ENCODE data around the gene DHRS7B. TPM values are rescaled to one million over a fixed set of nuclear protein-coding genes. Genes with fewer than 3 reads are reported as not detected.
"Not testable (repeated sequence)": the region's sequence is repeated elsewhere in the genome, so short reads cannot be mapped to it uniquely, and the experiment has no call there.

Gene DHRS7B
- total RNA-seq, 2 experiments from 2014 or later: 14.1 to 14.7 TPM

GRCh38 chr17:21119247-21119918 is 7.4 kb upstream of the DHRS7B start:
- no peak overlapping the region for H3K4me3 Mint-ChIP-seq

GRCh38 chr17:21119919-21120249 is 6.9 kb upstream of the DHRS7B start:
- Mint-ChIP-seq H3K9me3 (no peaks in the 10 kb centered on the region), H3K4me3 (no peak overlapping the region), H3K27me3 (peaks cover 7% of the 10 kb centered on the region), H3K36me3 (ENCODE audit: low read depth) (no peaks in the 10 kb centered on the region), H3K27ac (no peak overlapping the region), H3K4me1 (peaks cover 15% of the 10 kb centered on the region)
- ChIA-PET CTCF (interaction anchor here (0.6 to 1.5 kb wide), 8 partner anchors 9 to 177 kb away, joined by 3 to 9 read pairs (median 4); partner anchors contain the start of gene TMEM11), POLR2A (no interaction called here)
- DNase-seq: no peak

More at GRCh38 chr17:21119247-21119918, 7.4 kb upstream of the DHRS7B start:
- H3K9me3 Mint-ChIP-seq: no peaks in the 10 kb centered on the region
- H3K36me3 Mint-ChIP-seq (ENCODE audit: low read depth): no peaks in the 10 kb centered on the region
- ChIA-PET POLR2A (no interaction called here), CTCF (interaction anchor here (0.6 to 1.5 kb wide), 9 partner anchors 9 to 392 kb away, joined by 3 to 9 read pairs (median 3); partner anchors contain the start of gene TMEM11)
- no peak overlapping the region for H3K27ac Mint-ChIP-seq
- peak; percentile 77 for DNase-seq
- H3K27me3 Mint-ChIP-seq: peaks cover 7% of the 10 kb centered on the region
- peaks cover 10% of the 10 kb centered on the region for H3K4me1 Mint-ChIP-seq

GRCh38 chr17:21124086-21124485 is 2.7 kb upstream of the DHRS7B start:
- ChIA-PET POLR2A (interaction anchor here (0.5 kb wide), 1 partner anchor 81 kb away, joined by 3 read pairs; no protein-coding TSS in a partner anchor), CTCF (no interaction called here)
- Mint-ChIP-seq H3K27me3 (peaks cover 3% of the 10 kb centered on the region), H3K4me1 (peaks cover 46% of the 10 kb centered on the region), H3K4me3 (no peak overlapping the region), H3K27ac (peak overlapping the region; percentile 6), H3K36me3 (ENCODE audit: low read depth) (peaks cover 3% of the 10 kb centered on the region), H3K9me3 (no peaks in the 10 kb centered on the region)
- no peak for DNase-seq

- H3K27ac Mint-ChIP-seq; DNase-seq; H3K36me3 Mint-ChIP-seq (ENCODE audit: low read depth); H3K9me3 Mint-ChIP-seq; H3K27me3 Mint-ChIP-seq; POLR2A ChIA-PET; H3K4me3 Mint-ChIP-seq; CTCF ChIA-PET: not testable (repeated sequence)
- peaks cover 46% of the 10 kb centered on the region for H3K4me1 Mint-ChIP-seq
These were observed 2.2 kb upstream of the DHRS7B start for GRCh38 chr17:21124517-21124916.

- Mint-ChIP-seq H3K9me3 (no peaks in the 10 kb centered on the region), H3K27ac (peak overlapping the region; percentile 95), H3K4me3 (peak overlapping the region; percentile 95), H3K36me3 (ENCODE audit: low read depth) (peaks cover 3% of the 10 kb centered on the region), H3K4me1 (peaks cover 43% of the 10 kb centered on the region), H3K27me3 (no peaks in the 10 kb centered on the region)
- DNase-seq: peak; percentile 76
- CTCF ChIA-PET: no interaction called here
- POLR2A ChIA-PET: no interaction called here
These were observed 902 bp upstream of the DHRS7B start for GRCh38 chr17:21125862-21126261.

- DNase-seq: no peak
- H3K27me3 Mint-ChIP-seq: no peaks in the 10 kb centered on the region
- peaks cover 43% of the 10 kb centered on the region for H3K4me1 Mint-ChIP-seq
- H3K4me3 Mint-ChIP-seq: peak overlapping the region; percentile 95
- H3K36me3 Mint-ChIP-seq (ENCODE audit: low read depth): peaks cover 7% of the 10 kb centered on the region
- peak overlapping the region; percentile 95 for H3K27ac Mint-ChIP-seq
- ChIA-PET CTCF (interaction anchor here (0.6 to 1.4 kb wide), 2 partner anchors 12 to 60 kb away, joined by 3 read pairs; no protein-coding TSS in a partner anchor), POLR2A (no interaction called here)
- H3K9me3 Mint-ChIP-seq: no peaks in the 10 kb centered on the region
These were observed 829 bp downstream of the DHRS7B start for GRCh38 chr17:21127509-21128077.

GRCh38 chr17:21129023-21129681 is 2.4 kb downstream of the DHRS7B start:
- POLR2A ChIA-PET: interaction anchor here (0.6 kb wide), 1 partner anchor 162 kb away, joined by 3 read pairs; no protein-coding TSS in a partner anchor
- Mint-ChIP-seq H3K27me3 (no peaks in the 10 kb centered on the region), H3K9me3 (peaks cover 9% of the 10 kb centered on the region), H3K36me3 (ENCODE audit: low read depth) (peaks cover 12% of the 10 kb centered on the region), H3K4me1 (peaks cover 43% of the 10 kb centered on the region), H3K4me3 (peak overlapping the region; percentile 26), H3K27ac (no peak overlapping the region)
- no peak for DNase-seq
- CTCF ChIA-PET: interaction anchor here (1.0 to 1.2 kb wide), 4 partner anchors 10 to 86 kb away, joined by 3 to 4 read pairs (median 4); no protein-coding TSS in a partner anchor

- peaks cover 18% of the 10 kb centered on the region for H3K36me3 Mint-ChIP-seq (ENCODE audit: low read depth)
- CTCF ChIA-PET: no interaction called here
These were observed 4.4 kb downstream of the DHRS7B start for GRCh38 chr17:21131137-21131536.

GRCh38 chr17:21132428-21132827 is 5.7 kb downstream of the DHRS7B start:
- no peaks in the 10 kb centered on the region for H3K27me3 Mint-ChIP-seq
- CTCF ChIA-PET: interaction anchor here (1.3 kb wide), 1 partner anchor 10 kb away, joined by 4 read pairs; no protein-coding TSS in a partner anchor
- H3K36me3 Mint-ChIP-seq (ENCODE audit: low read depth): peaks cover 18% of the 10 kb centered on the region
- H3K9me3 Mint-ChIP-seq: peaks cover 20% of the 10 kb centered on the region
- peaks cover 15% of the 10 kb centered on the region for H3K4me1 Mint-ChIP-seq
- H3K27ac Mint-ChIP-seq: no peak overlapping the region
- H3K4me3 Mint-ChIP-seq: no peak overlapping the region
- DNase-seq: no peak
- POLR2A ChIA-PET: no interaction called here

More at GRCh38 chr17:21131137-21131536, 4.4 kb downstream of the DHRS7B start:
- H3K9me3 Mint-ChIP-seq: peaks cover 20% of the 10 kb centered on the region
- H3K27me3 Mint-ChIP-seq: no peaks in the 10 kb centered on the region
- H3K4me3 Mint-ChIP-seq: no peak overlapping the region
- peaks cover 24% of the 10 kb centered on the region for H3K4me1 Mint-ChIP-seq
- POLR2A ChIA-PET: no interaction called here
- no peak for DNase-seq
- no peak overlapping the region for H3K27ac Mint-ChIP-seq

GRCh38 chr17:21134559-21134958 is 7.8 kb downstream of the DHRS7B start:
- peaks cover 23% of the 10 kb centered on the region for H3K36me3 Mint-ChIP-seq (ENCODE audit: low read depth)
- no peak overlapping the region for H3K27ac Mint-ChIP-seq
- H3K4me1 Mint-ChIP-seq: peaks cover 3% of the 10 kb centered on the region
- H3K9me3 Mint-ChIP-seq: peaks cover 25% of the 10 kb centered on the region
- ChIA-PET POLR2A (no interaction called here), CTCF (no interaction called here)
- DNase-seq: no peak
- no peak overlapping the region for H3K4me3 Mint-ChIP-seq
- H3K27me3 Mint-ChIP-seq: no peaks in the 10 kb centered on the region

GRCh38 chr17:21140911-21141310 is 14.1 kb downstream of the DHRS7B start:
- Mint-ChIP-seq H3K27ac (no peak overlapping the region), H3K4me3 (no peak overlapping the region), H3K27me3 (no peaks in the 10 kb centered on the region), H3K36me3 (ENCODE audit: low read depth) (peaks cover 14% of the 10 kb centered on the region), H3K4me1 (no peaks in the 10 kb centered on the region), H3K9me3 (peaks cover 5% of the 10 kb centered on the region)
- CTCF ChIA-PET: no interaction called here
- POLR2A ChIA-PET: no interaction called here
- DNase-seq: no peak

GRCh38 chr17:21141331-21141730 is 14.6 kb downstream of the DHRS7B start:
- ChIA-PET CTCF (interaction anchor here (0.6 to 1.7 kb wide), 3 partner anchors 9 to 110 kb away, joined by 3 to 4 read pairs (median 3); no protein-coding TSS in a partner anchor), POLR2A (no interaction called here)
- Mint-ChIP-seq H3K36me3 (ENCODE audit: low read depth) (peaks cover 17% of the 10 kb centered on the region), H3K4me1 (no peaks in the 10 kb centered on the region), H3K4me3 (no peak overlapping the region), H3K9me3 (peaks cover 5% of the 10 kb centered on the region), H3K27ac (no peak overlapping the region), H3K27me3 (no peaks in the 10 kb centered on the region)
- no peak for DNase-seq

GRCh38 chr17:21142065-21142464 is 15.3 kb downstream of the DHRS7B start:
- POLR2A ChIA-PET, DNase-seq, H3K4me3 Mint-ChIP-seq, H3K27ac Mint-ChIP-seq, H3K27me3 Mint-ChIP-seq, H3K4me1 Mint-ChIP-seq, H3K9me3 Mint-ChIP-seq: not testable (repeated sequence)
- peaks cover 23% of the 10 kb centered on the region for H3K36me3 Mint-ChIP-seq (ENCODE audit: low read depth)
- CTCF ChIA-PET: interaction anchor here (0.6 to 1.7 kb wide), 4 partner anchors 10 to 253 kb away, joined by 3 to 4 read pairs (median 4); no protein-coding TSS in a partner anchor

Measured in activated CD4-positive, alpha-beta T cell treated with anti-CD3 and anti-CD28 coated beads, Interleukin-2, amount 10 ng/mL, durations not matched to agents 7 days and 5 days (primary cell).